ENCODE data around the gene TEX35. TPM values are rescaled to one million over a fixed set of nuclear protein-coding genes. Genes with fewer than 3 reads are reported as not detected.

The TEX35 gene
- total RNA-seq = not detected

GRCh38 chr1:178512566-178513277 is at the start of gene TEX35:
Gene TEX35, plus strand, starts transcription at chr1:178513109. Its CDS starts 80 bp downstream, at chr1:178513189.
- DNase-seq = no peak
- Mint-ChIP-seq H3K27me3 (no peaks in the 10 kb centered on the region), H3K4me3 (no peak within 1 kb of the TSS), H3K9me3 (no peaks in the 10 kb centered on the region), H3K36me3 (ENCODE audit: low read depth) (no peaks in the 10 kb centered on the region), H3K27ac (no peak within 1 kb of the TSS), H3K4me1 (no peaks in the 10 kb centered on the region)
- POLR2A ChIA-PET = no interaction called here
- CTCF ChIA-PET = interaction anchor here (1.1 kb wide), 1 partner anchor 11 kb away, joined by 3 read pairs; no protein-coding TSS in a partner anchor

DNA sequence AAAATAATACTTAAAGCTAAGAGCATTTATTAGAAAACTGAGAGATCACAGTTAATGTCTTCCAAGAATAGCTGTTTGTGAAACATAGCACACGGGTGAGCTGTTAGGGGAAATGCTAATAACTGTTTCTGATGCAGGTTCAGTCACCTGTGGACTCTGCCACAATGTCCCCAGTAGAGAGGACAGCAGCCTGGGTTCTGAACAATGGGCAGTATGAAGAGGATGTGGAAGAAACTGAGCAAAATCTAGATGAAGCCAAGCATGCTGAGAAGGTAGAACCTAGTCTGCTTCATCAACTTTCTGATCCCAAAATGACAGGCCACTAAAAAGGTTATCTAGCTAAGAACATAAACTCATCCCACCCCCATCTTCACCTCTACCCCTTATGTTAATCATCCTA is 48.8 kb upstream of the TEX35 start:
- H3K36me3 Mint-ChIP-seq (ENCODE audit: low read depth) = no peaks in the 10 kb centered on the region
- H3K9me3 Mint-ChIP-seq = no peaks in the 10 kb centered on the region
- CTCF ChIA-PET = no interaction called here
- POLR2A ChIA-PET = no interaction called here
- no peak overlapping the region for H3K27ac Mint-ChIP-seq
- H3K4me3 Mint-ChIP-seq = no peak overlapping the region
- H3K27me3 Mint-ChIP-seq = peaks cover 15% of the 10 kb centered on the region
- H3K4me1 Mint-ChIP-seq = no peaks in the 10 kb centered on the region
- no peak for DNase-seq

GRCh38 chr1:178464566-178464965 is 48.3 kb upstream of the TEX35 start:
- Mint-ChIP-seq H3K36me3 (ENCODE audit: low read depth) (no peaks in the 10 kb centered on the region), H3K27ac (no peak overlapping the region), H3K4me1 (no peaks in the 10 kb centered on the region), H3K27me3 (peaks cover 15% of the 10 kb centered on the region), H3K4me3 (no peak overlapping the region), H3K9me3 (no peaks in the 10 kb centered on the region)
- DNase-seq = no peak
- CTCF ChIA-PET = interaction anchor here (0.6 kb wide), 1 partner anchor 1158 kb away, joined by 3 read pairs; no protein-coding TSS in a partner anchor
- POLR2A ChIA-PET = no interaction called here

DNA sequence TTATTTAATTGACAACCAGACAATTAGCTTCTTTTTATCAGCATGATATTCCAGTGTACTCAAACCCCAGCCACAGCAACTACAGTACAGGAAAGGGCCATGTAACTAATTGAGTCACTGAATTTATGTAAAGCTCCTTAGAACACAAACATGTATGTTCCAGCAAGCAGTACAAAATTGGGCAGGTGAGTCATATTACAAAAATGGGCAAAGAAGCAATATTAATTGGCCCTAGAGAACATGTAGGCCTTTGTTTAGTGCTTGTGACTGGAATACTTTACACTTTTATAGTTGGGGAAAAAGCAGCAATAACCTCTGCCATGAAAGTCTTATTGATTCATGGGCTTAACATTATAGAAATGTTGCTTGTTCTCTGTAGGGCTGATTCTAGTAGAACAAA is 47.9 kb upstream of the TEX35 start:
- POLR2A ChIA-PET = no interaction called here
- no peak for DNase-seq
- Mint-ChIP-seq H3K4me3 (no peak overlapping the region), H3K27ac (no peak overlapping the region), H3K36me3 (ENCODE audit: low read depth) (no peaks in the 10 kb centered on the region), H3K27me3 (peaks cover 15% of the 10 kb centered on the region), H3K9me3 (no peaks in the 10 kb centered on the region), H3K4me1 (no peaks in the 10 kb centered on the region)
- CTCF ChIA-PET = interaction anchor here (0.6 kb wide), 1 partner anchor 1158 kb away, joined by 3 read pairs; no protein-coding TSS in a partner anchor

- ChIA-PET POLR2A (no interaction called here), CTCF (no interaction called here)
- H3K4me1 Mint-ChIP-seq = no peaks in the 10 kb centered on the region
- H3K27me3 Mint-ChIP-seq = peaks cover 21% of the 10 kb centered on the region
- no peak overlapping the region for H3K27ac Mint-ChIP-seq
- H3K36me3 Mint-ChIP-seq (ENCODE audit: low read depth) = no peaks in the 10 kb centered on the region
- no peaks in the 10 kb centered on the region for H3K9me3 Mint-ChIP-seq
- DNase-seq = no peak
- H3K4me3 Mint-ChIP-seq = no peak overlapping the region
Measured at GRCh38 chr1:178467837-178468236, 45.1 kb upstream of the TEX35 start.

DNA sequence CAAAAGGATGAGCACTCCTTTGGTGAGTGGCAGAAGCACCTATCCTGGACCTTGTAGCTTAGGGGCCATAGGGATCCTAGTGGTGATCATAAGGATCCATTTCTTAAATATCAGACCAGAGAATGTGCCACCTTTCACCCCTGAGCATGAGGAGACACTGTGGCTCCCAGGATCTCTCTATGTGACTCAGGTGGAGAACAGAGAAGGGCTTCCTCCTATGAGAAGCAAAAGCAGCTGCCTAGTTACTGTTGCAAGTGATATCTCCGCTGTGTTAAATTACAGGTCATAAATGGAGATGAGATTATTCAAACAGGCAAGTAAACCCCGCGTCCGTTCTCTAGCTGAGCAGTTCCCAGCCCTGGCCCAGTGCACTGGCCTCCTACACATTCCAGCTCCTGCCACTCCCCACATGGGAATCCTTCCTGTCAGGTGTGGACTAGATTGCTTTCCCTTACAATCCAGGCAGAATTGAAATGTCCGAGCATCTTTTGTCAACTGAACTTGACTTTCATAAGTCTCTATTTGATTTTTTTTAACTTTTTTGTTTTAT is 42.4 kb upstream of the TEX35 start:
- H3K27ac Mint-ChIP-seq = no peak overlapping the region
- H3K27me3 Mint-ChIP-seq = peaks cover 23% of the 10 kb centered on the region
- no peak for DNase-seq
- ChIA-PET CTCF (no interaction called here), POLR2A (no interaction called here)
- H3K36me3 Mint-ChIP-seq (ENCODE audit: low read depth) = no peaks in the 10 kb centered on the region
- H3K4me3 Mint-ChIP-seq = no peak overlapping the region
- no peaks in the 10 kb centered on the region for H3K4me1 Mint-ChIP-seq
- no peaks in the 10 kb centered on the region for H3K9me3 Mint-ChIP-seq

DNA sequence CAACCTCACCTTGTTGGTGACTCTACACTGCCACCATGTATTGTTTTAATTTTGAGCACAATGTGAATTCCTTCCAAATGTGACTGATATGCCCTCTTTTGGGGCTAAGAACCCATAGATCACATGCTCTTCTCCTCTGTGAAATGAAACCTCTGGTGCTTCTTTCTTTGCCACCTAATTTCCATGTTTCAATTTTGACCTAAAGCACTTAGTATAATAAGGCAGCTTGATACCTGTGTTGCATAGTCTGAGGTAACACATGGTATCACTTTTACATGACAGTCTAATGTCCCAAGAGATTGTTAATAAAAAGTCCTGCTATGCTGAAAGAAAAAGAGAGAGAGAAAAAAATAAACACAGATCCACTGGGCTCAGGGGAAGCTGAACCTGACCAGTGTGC is 40.4 kb upstream of the TEX35 start:
- no peak for DNase-seq
- Mint-ChIP-seq H3K4me1 (no peaks in the 10 kb centered on the region), H3K27ac (no peak overlapping the region), H3K9me3 (no peaks in the 10 kb centered on the region), H3K27me3 (peaks cover 30% of the 10 kb centered on the region), H3K36me3 (ENCODE audit: low read depth) (no peaks in the 10 kb centered on the region), H3K4me3 (no peak overlapping the region)
- ChIA-PET CTCF (no interaction called here), POLR2A (no interaction called here)

DNA sequence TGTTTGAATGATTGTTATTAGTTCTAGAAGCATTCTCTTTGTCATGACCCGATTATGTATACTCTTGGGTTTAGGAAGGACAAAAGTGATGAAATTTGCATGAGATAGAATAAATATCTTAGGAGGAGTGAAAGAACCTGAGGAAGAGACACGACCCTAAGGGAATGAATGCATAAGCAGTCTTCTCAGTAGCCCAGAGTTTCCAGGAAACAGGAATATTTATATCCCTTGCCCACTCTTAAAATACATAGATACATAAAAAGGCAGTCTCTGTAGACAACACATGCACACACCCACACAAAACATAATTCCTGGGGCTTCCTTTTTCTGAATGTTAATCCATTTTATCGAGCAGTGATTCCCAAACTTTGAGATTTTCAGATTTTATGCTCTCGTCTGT is 35.5 kb upstream of the TEX35 start:
- H3K4me3 Mint-ChIP-seq = no peak overlapping the region
- no peak overlapping the region for H3K27ac Mint-ChIP-seq
- H3K36me3 Mint-ChIP-seq (ENCODE audit: low read depth) = no peaks in the 10 kb centered on the region
- CTCF ChIA-PET = no interaction called here
- no peaks in the 10 kb centered on the region for H3K4me1 Mint-ChIP-seq
- peaks cover 27% of the 10 kb centered on the region for H3K27me3 Mint-ChIP-seq
- no peaks in the 10 kb centered on the region for H3K9me3 Mint-ChIP-seq
- POLR2A ChIA-PET = no interaction called here
- DNase-seq = no peak

DNA sequence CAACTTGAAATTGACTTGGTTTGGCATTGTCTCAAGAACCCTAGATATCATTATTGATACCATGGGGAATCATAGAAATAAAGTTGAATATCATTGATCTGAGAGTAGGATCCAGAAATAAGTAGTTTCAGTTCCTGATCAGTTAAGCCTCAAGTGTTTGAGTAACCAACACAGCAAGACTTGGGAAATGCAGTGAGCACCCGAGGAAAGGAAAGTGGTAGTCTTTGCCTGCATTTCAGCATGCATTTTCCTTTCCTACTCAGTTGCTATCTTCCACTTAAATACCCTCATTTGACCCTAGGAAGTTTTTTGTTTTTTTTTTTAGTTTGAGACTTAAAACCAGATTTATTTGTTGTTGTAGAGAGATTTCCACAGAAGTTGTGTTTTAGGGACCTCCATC is 35.1 kb upstream of the TEX35 start:
- Mint-ChIP-seq H3K27ac (no peak overlapping the region), H3K4me1 (no peaks in the 10 kb centered on the region), H3K4me3 (no peak overlapping the region), H3K36me3 (ENCODE audit: low read depth) (no peaks in the 10 kb centered on the region), H3K27me3 (peaks cover 22% of the 10 kb centered on the region), H3K9me3 (no peaks in the 10 kb centered on the region)
- CTCF ChIA-PET = no interaction called here
- POLR2A ChIA-PET = no interaction called here
- no peak for DNase-seq

GRCh38 chr1:178483251-178483957 is 29.5 kb upstream of the TEX35 start:
- H3K9me3 Mint-ChIP-seq = no peaks in the 10 kb centered on the region
- H3K4me1 Mint-ChIP-seq = no peaks in the 10 kb centered on the region
- no peaks in the 10 kb centered on the region for H3K36me3 Mint-ChIP-seq (ENCODE audit: low read depth)
- H3K4me3 Mint-ChIP-seq = no peak overlapping the region
- no peak for DNase-seq
- H3K27me3 Mint-ChIP-seq = peaks cover 11% of the 10 kb centered on the region
- POLR2A ChIA-PET = no interaction called here
- CTCF ChIA-PET = no interaction called here
- H3K27ac Mint-ChIP-seq = no peak overlapping the region

DNA sequence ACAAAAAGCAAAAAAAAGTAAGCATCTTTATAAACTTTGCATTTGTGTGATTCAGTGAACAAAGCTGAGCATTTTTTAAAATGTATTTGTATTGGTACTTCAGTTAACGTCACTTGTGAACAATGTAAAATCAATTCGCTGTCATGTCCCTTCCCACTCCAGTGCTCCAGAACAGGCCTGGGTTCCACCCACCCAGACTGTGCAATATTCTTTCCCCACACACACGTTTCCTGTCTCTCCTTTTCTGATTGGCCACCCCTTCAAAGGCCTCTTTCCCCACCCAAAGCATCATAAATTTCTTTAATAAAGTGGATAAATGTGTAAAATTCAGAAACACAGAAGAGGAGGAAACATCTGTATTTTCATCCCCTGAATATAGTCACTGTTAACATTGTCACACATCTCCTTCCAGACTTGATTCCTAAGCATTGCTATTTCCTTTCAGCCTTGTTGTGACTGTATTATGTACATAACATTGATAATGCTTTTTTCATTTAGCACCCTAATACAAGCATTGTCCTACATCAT is 28.1 kb upstream of the TEX35 start:
- Mint-ChIP-seq H3K27me3 (peaks cover 11% of the 10 kb centered on the region), H3K4me1 (no peaks in the 10 kb centered on the region), H3K36me3 (ENCODE audit: low read depth) (no peaks in the 10 kb centered on the region), H3K27ac (no peak overlapping the region), H3K4me3 (no peak overlapping the region), H3K9me3 (no peaks in the 10 kb centered on the region)
- DNase-seq = no peak
- CTCF ChIA-PET = interaction anchor here (0.6 kb wide), 1 partner anchor 255 kb away, joined by 3 read pairs; no protein-coding TSS in a partner anchor
- POLR2A ChIA-PET = no interaction called here

DNA sequence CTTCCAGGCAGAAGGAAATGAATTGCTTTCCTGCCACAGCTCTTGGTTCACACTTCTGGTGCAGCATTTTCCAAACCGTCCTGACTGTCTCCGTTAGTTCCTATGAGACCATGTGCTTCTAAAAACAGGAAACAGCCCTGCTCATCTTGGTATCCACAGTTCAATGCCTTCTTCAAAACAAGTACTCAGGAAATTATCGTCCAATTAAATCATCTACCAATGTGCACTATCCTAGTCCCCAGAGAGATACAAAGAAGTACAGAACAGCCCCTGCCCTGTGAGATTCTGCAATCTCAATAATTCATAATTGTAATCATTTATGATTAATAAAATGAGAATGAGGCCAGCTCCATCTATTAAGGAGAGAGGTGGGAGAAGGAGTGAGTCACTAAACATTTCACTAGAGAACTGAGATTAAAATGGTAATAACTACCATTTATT is 27.3 kb upstream of the TEX35 start:
- Mint-ChIP-seq H3K9me3 (no peaks in the 10 kb centered on the region), H3K27me3 (peaks cover 11% of the 10 kb centered on the region), H3K4me3 (no peak overlapping the region), H3K27ac (no peak overlapping the region), H3K4me1 (no peaks in the 10 kb centered on the region), H3K36me3 (ENCODE audit: low read depth) (no peaks in the 10 kb centered on the region)
- DNase-seq = no peak
- ChIA-PET CTCF (no interaction called here), POLR2A (no interaction called here)
